ENCODE measurements around the gene KCNAB1.

The KCNAB1 gene

GRCh38 chr3:156418428-156418827 is 298.1 kb downstream of the KCNAB1 start:
- Histone ChIP-seq H3K27me3 (replicated peaks; ENCODE audit: insufficient read depth, low read length) (no peaks in the 10 kb centered on the region), H2AFZ (ENCODE audit: low read length) (no peak overlapping the region), H3K4me1 (ENCODE audit: low read length) (no peaks in the 10 kb centered on the region), H3K36me3 (replicated peaks; ENCODE audit: insufficient read depth, low read length) (no peaks in the 10 kb centered on the region), H4K20me1 (ENCODE audit: insufficient read depth, low read length) (no peaks in the 10 kb centered on the region), H3K79me2 (ENCODE audit: low read length) (no peaks in the 10 kb centered on the region), H3K4me2 (ENCODE audit: low read depth, low read length) (no peak overlapping the region), H3K9ac (ENCODE audit: low read length) (no peak overlapping the region), H3K9me2 (replicated peaks; ENCODE audit: insufficient read depth, low read length) (no peaks in the 10 kb centered on the region), H3F3A (ENCODE audit: insufficient read depth, low read length) (no peaks in the 10 kb centered on the region), H3K27ac (ENCODE audit: low read length) (no peak overlapping the region), H3K9me3 (replicated peaks; ENCODE audit: insufficient read depth, low read length) (no peaks in the 10 kb centered on the region), H3K4me3 (ENCODE audit: low read length) (no peak overlapping the region)
- no peak for DNase-seq
- TF ChIP-seq CTCF (IDR thresholded peaks at IDR 0.05; ENCODE audit: low read length): no peak
- no peak for TF ChIP-seq EZH2 (optimal IDR thresholded peaks at IDR 0.05; ENCODE audit: low read depth, low read length)

GRCh38 chr3:156421534-156421933 is 301.2 kb downstream of the KCNAB1 start:
- H3K9ac ChIP-seq (ENCODE audit: low read length): no peak overlapping the region
- H4K20me1 ChIP-seq (ENCODE audit: insufficient read depth, low read length): no peaks in the 10 kb centered on the region
- TF ChIP-seq EZH2phosphoT487 (IDR thresholded peaks at IDR 0.05; ENCODE audit: low read length): no peak
- no peak for TF ChIP-seq EZH2 (optimal IDR thresholded peaks at IDR 0.05; ENCODE audit: low read depth, low read length)
- no peak for TF ChIP-seq CTCF (IDR thresholded peaks at IDR 0.05; ENCODE audit: low read length)
- no peak overlapping the region for H3K4me3 ChIP-seq (ENCODE audit: low read length)
- no peak overlapping the region for H3K4me2 ChIP-seq (ENCODE audit: low read depth, low read length)
- no peak for DNase-seq
- H3K79me2 ChIP-seq (ENCODE audit: low read length): no peaks in the 10 kb centered on the region
- no peak overlapping the region for H3K27ac ChIP-seq (ENCODE audit: low read length)
- H3K9me3 ChIP-seq (replicated peaks; ENCODE audit: insufficient read depth, low read length): no peaks in the 10 kb centered on the region
- H3K27me3 ChIP-seq (replicated peaks; ENCODE audit: insufficient read depth, low read length): no peaks in the 10 kb centered on the region
- no peak overlapping the region for H2AFZ ChIP-seq (ENCODE audit: low read length)
- H3F3A ChIP-seq (ENCODE audit: insufficient read depth, low read length): no peaks in the 10 kb centered on the region
- no peaks in the 10 kb centered on the region for H3K36me3 ChIP-seq (replicated peaks; ENCODE audit: insufficient read depth, low read length)
- H3K9me2 ChIP-seq (replicated peaks; ENCODE audit: insufficient read depth, low read length): no peaks in the 10 kb centered on the region
- H3K4me1 ChIP-seq (ENCODE audit: low read length): no peaks in the 10 kb centered on the region

DNA sequence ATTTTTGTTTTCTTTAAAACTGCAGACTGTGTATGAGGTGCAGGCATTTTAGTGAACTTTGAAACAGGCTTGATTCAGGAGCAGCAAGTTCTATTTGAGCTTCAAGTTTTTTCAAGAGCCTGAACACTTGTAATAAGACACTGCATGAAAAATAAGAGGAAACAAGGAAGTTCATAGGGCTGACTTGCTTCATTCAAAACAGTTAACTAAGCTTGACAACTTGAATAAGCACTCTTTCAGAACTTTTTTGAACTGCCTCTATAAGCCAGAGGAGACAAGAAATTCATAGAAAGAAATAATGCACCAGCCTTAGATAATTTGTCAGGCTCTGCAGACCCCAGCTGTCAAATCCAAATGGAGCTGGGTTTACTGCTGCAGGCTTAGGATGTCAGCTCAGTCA is 304.4 kb downstream of the KCNAB1 start:
- Histone ChIP-seq H3K79me2 (ENCODE audit: low read length) (no peaks in the 10 kb centered on the region), H3K4me2 (ENCODE audit: low read depth, low read length) (no peak overlapping the region), H3K36me3 (replicated peaks; ENCODE audit: insufficient read depth, low read length) (no peaks in the 10 kb centered on the region), H3K9me3 (replicated peaks; ENCODE audit: insufficient read depth, low read length) (no peaks in the 10 kb centered on the region), H3K27me3 (replicated peaks; ENCODE audit: insufficient read depth, low read length) (no peaks in the 10 kb centered on the region), H3F3A (ENCODE audit: insufficient read depth, low read length) (no peaks in the 10 kb centered on the region), H2AFZ (ENCODE audit: low read length) (no peak overlapping the region), H3K9me2 (replicated peaks; ENCODE audit: insufficient read depth, low read length) (no peaks in the 10 kb centered on the region), H4K20me1 (ENCODE audit: insufficient read depth, low read length) (no peaks in the 10 kb centered on the region), H3K27ac (ENCODE audit: low read length) (no peak overlapping the region), H3K4me1 (ENCODE audit: low read length) (no peaks in the 10 kb centered on the region), H3K9ac (ENCODE audit: low read length) (no peak overlapping the region), H3K4me3 (ENCODE audit: low read length) (no peak overlapping the region)
- TF ChIP-seq EZH2phosphoT487 (IDR thresholded peaks at IDR 0.05; ENCODE audit: low read length): no peak
- TF ChIP-seq CTCF (IDR thresholded peaks at IDR 0.05; ENCODE audit: low read length): no peak
- no peak for TF ChIP-seq EZH2 (optimal IDR thresholded peaks at IDR 0.05; ENCODE audit: low read depth, low read length)
- DNase-seq: no peak
